GM18909 (cell line): ENCODE results near the gene SFMBT2.

ENCODE experiments used
- ATAC-seq: cut with Tn5 transposase; IDR thresholded peaks from one replicate; pipeline ENCODE4 v1.9.1; 2021; ENCODE audit warnings: mild to moderate bottlenecking; ENCODE audit not compliant: unreplicated experiment, poor library complexity

Gene SFMBT2

DNA sequence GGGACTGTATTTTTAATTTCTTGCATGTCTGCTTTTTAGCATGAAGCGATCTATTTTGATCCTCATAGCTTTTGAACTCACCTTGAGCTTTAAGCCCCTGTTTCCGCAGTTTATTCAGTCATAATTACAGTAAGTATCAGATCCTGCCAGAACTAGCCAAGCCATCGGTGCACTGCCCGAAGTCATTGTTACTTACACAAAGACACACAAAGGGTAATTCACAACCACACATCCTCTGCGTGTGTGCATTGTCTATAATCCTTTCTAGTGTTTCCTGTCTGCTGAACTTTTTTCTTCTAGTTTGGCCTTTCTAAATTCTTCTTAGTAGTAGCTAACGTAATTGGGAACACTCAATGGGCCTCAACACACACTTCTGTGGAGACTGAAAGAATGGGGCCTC, 133.0 kb downstream of the SFMBT2 start:
- no peak for ATAC-seq

DNA sequence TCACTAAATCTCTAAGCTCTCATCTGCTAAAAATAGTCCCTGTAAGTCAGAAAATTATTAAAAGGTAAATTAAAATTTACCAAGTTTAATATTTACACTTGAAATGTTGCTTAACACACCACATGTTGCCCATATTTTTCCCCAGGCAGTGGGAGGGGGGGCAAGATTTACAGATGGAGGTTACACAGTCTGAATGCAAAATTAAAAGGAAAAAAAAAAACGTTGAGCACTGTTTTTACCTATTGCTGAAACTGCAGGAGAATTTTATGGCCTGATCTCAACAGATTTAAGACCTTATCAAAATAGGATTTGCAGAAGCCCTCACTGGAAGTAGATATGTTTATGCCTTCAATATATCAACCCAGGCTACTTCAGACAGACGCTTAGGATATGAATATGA, 133.4 kb downstream of the SFMBT2 start:
- ATAC-seq, result no peak

DNA sequence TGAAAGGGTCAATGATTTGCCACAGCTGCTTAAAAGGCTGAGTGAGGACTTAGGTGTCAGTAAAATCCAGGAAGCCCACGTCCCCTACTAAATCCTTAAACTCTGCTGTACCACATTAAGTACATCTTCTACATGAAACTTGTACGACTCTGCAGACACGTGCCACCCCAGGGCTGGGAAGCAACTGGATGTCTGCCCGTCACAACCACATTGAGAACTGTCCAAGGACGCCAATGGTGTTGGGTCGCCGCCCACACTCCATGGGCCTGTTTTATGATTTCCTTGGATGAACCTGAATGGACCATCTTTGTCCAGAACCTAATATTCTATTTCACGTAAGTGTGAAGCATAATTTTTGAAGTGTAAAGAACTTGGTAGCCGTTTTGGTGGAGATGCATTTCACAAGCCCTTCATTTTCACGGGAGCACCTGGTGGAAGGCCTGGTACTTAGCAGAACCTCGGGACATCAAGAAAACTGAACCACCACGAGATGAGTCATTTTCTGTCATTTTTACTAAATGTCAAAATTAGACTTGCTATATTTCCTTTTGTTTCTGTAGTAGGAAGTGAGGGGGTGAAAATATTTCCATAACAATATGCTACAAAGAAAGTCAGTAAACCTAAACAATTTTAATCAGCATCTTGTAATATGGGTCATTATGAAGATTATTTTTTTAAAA, 134.9 kb downstream of the SFMBT2 start:
- no peak for ATAC-seq

DNA sequence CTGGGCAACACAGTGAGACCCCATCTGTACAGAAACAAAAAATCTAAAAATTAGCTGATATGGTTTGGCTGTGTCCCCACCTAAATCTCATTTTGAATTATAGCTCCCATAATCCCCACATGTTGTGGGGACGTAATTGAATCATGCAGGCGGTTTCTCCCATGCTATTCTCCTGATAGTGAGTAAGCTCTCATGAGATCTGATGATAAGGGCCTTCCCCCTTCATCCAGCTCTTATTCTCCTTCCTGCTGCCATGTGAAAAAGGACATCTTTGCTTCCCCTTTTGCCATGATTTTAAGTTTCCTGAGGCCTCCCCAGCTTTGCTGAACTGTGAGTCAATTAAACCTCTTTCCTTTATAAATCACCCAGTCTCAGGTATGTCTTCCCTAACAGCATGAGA, 136.5 kb downstream of the SFMBT2 start:
- ATAC-seq, result no peak

DNA sequence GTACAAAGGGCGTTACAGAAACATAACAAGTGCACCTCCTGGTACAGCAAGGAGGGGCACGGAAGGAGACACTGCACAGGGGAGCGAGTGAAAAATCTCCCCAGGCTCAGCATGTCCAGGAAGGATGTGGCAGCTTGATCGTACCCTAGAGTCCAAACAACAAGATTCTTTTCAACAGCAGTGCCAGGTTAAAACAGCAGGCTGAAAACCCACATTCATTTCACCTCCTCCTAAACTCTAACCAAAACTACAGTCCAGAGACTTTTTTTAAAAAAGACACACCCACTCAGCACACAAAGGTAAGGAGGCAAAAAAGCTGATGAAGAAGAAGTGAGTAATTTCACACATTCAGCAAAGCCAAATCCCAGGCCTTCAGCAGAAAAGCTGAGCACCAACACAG, 138.8 kb downstream of the SFMBT2 start:
- no peak for ATAC-seq

DNA sequence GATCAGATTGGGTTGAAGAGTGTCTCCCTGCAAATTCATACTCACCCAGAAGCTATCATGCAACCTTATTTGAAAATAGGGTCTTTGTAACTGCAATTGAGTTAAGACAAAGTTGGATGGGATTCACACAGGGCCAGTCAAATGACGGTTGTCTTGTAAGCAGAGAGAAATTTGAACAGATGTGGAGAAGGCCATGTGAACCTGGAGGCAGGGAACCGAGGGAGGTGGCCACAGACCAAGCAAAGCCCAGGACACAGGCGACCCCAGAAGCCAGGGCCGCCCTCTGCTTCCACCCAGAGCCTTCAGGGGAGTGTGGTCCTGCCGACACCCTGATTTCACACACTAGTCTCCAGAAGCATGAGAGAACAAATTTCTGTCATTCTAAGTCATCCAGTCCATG, 140.8 kb downstream of the SFMBT2 start:
- ATAC-seq, result no peak

DNA sequence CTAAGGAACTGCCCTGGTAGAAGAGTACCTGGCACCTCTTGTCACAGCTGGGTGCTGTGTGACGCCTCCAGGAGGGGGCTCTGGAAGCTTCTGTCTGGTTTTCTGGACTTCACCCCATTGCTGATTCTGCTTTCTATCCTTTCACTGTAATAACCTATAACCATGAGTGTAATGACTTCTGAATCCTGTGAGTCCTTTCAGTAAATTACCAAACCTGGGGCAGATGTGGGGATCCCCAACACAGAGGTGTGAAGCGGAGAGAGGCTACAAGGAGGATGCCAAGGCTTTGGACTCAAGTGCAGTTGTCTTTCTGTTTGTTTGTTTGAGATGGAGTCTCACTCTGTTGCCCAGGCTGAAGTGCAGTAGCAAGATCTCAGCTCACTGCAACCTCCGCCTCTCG, 143.7 kb downstream of the SFMBT2 start:
- ATAC-seq, result no peak

DNA sequence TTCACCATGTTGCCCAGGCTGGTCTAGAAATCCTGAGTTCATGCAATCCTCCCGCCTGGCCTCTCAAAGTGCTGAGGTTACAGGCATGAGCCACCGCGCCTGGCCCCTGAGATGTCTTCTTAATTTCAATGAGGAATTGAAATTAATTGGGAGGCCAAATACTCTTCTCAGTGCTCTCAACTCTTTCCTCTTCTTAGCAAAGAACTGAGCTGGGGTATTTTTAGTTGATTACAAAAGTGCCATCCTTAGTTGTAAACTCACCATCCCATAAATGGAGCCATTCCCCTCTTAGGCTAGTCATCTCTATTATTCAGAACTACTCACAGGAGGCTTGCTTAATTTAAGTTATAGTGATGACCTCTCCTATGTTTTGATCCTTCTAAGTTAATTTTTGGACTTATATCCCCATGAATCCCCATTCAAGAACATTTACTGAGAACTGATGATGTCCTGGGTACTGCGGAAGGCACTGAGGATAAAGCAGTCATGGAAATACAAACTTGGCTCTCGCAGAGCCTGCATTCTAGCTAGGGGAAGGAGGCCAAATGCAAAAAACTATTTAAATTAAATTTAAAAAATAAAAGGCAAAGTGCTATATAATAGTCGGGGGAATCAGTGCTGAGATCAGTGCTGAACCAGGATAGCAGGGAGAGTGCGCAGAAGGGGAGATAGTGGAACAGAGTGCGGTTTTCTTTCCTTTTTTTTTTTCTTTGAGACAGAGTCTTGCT, 145.3 kb downstream of the SFMBT2 start:
- ATAC-seq, result no peak

DNA sequence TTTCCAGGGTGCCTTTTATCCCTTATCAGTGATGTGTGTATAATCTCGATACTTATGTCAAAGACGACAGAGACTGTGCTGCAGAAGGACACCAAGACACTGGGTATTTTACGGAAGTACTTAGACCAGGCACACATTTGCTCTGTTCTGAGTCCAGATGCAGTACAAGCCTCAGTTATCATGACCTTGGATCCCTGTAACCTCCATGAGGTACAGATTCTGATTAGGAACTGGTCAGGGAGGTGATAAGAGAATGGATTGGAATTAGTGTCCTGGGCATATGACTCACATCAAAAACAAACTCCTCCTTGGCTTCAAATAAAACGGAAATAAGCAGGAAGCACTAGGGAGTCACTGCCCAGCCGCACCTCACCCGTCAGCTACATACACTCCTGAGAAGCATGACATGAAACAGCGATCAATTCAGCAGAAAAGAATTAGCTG, 146.5 kb downstream of the SFMBT2 start:
- ATAC-seq, result no peak

DNA sequence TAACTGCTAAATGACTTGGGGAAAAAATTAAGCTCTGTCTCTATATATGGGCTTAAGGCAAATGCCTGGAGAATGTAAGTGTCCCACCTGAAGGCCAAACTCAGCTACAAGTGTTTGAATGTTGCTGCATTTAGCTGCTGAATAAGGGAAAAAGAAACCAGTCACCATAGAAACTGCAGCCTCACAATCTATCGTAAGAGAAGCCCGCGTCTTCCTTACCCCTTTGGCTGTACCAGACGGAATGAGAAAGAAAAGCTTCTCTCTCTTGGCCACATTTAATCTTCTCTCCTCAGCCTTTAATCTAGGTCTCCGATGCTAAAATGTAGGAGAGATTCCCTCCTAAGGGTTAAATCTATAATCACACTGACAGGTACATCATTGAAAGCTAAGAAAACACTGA, 147.2 kb downstream of the SFMBT2 start:
- ATAC-seq, result no peak

DNA sequence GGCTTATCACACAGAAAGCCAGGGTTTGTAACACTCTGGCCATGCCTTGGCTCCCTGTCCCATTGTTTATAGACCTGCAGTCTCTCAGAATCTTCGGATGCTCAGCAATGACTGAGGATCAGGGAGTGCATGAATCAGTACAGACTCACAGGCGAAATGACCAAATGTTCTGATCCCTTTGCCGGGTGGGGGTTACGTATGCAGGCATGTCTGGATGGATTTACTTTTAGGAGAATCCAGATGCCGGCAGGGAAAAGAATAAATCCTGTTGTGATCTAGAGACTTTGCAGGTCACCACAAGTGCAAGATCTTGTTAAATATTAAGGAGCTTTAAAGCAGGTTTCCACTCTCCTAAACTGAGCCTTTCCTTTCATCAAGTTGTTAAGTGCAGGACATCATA, 149.5 kb downstream of the SFMBT2 start:
- ATAC-seq, result no peak

DNA sequence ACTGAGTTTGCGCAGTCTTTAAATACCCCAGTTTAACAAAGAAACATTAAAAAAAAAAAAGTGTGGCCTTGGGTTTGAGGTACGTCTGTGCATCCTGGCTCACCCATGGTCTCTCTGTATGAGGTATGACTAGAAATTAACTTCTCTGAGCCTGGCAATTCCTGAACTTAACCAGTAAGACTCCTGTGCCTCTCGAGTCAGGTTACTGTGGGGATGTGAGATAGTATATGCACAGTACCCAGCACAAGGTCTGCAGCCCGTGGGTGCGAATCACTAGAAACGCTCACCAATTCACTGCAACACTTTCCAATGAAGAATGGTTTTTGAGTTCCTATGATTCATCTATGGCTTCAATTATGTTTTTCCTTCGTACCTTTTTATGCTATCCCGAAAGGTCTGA, 149.9 kb downstream of the SFMBT2 start:
- ATAC-seq, result no peak

DNA sequence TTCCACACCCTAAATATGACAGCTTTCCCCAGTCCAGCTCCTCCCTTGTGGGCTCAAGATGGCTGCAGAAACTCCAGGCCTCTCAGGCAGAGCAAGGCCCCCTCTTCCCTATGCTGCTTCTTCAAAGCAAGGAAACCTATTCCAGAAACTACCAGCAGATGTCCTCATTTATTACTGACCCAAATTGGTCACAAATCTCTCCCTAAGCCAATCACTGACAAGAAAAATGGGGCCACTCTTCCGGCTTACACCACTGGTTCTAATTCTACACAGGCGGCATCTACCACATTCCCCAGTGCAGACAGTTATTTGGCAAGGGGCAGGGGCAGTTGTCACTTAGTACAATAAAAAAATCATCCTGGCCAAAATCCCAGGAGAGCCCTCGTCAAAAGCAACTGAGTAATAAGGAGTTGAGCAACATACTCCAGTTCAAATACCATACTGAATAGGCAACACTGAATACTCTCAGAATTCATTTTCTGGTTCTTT, 150.4 kb downstream of the SFMBT2 start:
- peak; percentile 71 for ATAC-seq

DNA sequence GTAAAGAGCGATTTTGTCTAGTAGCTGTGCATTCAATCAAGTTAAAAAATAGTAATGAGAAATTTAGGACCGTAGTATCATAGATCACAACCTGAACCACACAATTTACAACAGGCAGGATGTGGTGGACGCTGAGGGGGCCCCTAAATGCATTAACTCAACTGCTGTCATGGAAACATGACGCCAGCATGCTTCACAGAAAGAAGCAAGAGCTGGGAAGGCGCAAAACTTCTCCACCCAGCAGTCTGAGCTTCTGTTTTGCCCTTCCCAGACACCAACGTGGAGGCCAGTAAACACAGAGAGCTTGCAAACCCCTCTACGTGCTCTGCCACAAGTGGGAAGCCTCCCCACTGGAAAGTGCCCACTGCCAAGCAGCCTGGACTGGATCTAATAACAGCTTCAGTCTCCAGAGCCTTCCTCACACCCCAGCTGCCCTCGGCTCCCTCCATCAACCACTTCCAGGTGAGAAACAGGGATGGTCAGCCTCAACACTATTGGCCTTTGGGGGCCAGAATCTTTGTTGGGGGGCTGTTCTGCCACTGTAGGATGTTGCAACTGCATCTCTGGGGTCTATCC, 151.8 kb downstream of the SFMBT2 start:
- ATAC-seq, result peak; percentile 76

DNA sequence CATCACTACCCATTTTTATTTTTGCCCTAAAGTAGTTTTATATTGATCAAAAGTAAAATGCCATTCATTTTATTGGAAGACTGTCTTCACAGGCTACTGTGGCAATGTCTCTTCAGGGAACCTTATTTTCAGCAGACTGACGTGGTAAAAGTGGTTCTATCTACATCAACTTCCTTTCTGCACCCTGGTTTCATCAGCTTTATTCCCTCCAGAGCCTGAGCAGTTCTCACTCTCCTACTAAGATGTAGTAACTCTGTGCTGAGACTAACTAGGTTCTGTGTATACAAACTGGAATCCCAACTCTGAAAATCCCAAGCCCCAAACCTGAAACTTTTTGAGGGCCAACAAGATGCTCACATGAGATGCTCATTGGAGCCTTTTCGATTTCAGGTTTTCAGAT, 155.3 kb downstream of the SFMBT2 start:
- no peak for ATAC-seq

DNA sequence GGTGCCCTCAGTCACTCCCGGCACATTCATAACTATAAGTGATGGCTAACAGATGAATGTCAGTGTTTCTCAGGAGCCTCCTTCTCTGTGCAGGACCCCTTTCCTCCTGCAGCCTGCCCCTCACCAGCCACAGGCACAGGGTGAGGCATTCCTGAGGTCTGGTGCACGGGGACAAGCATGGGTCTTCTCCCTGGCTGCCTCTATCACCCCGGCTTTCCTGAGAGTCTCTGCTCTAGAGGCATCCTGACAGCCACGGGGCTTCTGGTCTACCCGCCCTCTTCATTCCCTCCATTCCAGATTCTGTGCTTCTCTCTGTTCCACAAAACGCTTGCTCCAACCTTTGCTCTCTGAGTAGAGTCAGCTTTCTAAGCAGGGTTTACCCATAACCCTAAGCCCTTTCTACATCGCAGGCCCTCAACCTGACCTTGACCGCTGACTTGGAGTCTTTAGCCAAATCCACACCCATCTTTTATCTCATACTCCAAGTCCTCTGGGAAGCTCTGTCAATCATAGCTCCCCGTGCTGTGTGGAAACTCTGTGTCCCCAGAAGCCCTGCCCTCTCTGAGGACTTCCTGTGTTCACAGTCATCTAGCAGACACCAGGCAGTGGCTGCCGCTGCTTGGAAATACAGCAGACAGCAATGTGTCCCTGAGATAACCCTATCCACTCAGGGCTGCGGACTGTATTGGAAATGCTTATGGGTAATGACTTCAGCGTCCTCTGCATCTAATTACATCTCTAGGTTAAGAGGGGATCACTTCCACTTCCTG, 159.0 kb downstream of the SFMBT2 start:
- ATAC-seq, result no peak

DNA sequence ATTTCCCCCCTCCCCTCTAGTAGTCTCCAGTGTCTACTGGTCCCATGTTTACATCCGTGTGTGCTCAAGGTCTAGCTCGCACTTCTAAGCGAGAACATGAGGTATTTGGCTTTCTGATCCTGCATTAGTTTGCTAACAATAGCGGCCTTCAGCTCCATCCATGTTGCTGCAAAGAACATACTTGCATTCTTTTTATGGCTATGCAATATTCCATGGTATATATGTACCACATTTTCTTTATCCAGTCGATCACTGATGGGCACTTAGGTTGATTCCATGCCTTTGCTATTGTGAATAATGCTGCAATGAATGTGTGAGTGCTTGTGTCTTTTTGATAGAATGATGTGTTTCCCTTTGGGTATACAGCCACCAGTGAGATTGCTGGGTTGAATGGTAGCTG, 160.6 kb downstream of the SFMBT2 start:
- ATAC-seq, result no peak

DNA sequence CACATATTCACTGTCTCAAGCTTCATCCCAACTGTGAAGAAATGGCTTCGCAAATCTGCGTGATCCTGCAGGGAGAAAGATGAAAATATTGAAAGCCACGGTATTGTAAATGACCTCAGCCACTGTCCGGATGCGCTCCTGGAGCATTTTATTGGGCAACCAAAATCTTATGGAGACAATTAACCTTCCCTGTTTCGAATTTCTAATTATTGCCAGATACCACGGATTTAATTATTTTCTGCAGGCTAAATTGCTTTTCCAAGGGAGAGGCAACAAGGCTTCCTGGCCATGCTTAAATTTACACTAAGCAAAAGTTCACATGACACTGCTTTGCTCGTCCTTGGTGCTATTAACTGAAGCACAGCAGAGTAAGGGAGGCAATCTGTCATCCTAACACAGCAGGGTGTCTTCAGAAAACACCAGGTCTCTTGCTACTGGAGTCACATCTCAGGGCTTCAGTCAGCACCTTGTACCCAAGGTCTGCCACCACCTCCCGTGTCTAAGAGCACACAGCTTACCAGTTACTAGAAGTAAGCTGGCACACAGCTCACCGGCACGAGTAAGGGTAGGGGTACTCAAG, 162.2 kb downstream of the SFMBT2 start:
- no peak for ATAC-seq

DNA sequence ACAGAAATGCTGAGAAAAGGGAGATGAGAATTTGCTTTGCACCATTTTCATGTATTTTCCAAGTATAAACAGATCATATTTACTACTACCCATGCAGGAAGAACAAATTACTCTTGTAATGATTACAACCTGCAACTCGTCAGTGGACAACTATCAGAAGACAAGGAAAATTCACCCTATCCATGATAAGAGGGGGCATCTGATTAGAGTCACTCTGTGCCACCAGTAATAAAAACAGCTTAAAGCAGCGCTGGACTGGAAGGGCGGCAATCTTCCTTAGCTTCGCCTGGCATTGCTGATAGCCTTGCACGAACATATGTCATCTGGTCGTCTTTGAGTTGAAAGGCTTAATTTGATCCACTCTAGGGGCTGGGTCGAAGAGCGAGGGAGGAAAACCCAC, 162.7 kb downstream of the SFMBT2 start:
- ATAC-seq, result no peak

DNA sequence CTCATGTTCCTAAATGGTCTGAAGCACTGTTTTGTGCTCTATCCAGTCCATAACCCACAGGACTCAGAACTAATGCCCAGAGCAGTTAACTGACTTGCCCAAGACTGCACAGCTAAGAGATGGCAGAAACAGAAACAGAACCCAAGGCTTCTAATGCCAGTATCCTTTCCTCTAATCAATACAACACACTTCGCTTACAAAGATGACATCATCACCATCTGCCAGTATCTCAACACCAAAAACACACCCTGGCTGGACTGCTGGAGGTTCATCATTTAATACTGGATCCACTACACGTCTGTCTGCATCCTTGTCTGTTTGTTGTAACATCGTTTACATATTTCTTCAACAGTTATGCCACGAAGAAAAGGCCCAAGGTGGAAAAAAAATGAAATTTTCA, 165.3 kb downstream of the SFMBT2 start:
- ATAC-seq, result no peak

DNA sequence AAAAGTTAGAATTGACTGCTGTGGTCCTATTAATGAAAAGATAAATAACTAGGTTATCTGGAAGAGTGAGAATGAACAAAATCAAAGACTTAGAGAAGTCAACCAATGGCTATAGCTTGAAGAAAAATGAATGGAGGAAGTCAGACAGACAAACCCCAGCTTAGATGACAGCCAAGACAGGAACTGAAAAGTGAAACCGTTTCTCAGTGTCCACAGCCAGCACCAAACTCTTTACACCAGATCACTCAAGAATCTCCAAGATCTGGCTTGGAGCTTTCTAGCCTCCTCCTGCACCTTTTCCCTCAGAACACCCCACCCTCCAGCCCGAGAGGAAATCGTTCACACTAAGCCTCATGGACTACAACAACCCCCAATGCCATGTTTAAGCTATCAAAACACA, 167.0 kb downstream of the SFMBT2 start:
- peak; percentile 88 for ATAC-seq
